ENCODE data around the gene KRCC1.

KRCC1 gene

DNA sequence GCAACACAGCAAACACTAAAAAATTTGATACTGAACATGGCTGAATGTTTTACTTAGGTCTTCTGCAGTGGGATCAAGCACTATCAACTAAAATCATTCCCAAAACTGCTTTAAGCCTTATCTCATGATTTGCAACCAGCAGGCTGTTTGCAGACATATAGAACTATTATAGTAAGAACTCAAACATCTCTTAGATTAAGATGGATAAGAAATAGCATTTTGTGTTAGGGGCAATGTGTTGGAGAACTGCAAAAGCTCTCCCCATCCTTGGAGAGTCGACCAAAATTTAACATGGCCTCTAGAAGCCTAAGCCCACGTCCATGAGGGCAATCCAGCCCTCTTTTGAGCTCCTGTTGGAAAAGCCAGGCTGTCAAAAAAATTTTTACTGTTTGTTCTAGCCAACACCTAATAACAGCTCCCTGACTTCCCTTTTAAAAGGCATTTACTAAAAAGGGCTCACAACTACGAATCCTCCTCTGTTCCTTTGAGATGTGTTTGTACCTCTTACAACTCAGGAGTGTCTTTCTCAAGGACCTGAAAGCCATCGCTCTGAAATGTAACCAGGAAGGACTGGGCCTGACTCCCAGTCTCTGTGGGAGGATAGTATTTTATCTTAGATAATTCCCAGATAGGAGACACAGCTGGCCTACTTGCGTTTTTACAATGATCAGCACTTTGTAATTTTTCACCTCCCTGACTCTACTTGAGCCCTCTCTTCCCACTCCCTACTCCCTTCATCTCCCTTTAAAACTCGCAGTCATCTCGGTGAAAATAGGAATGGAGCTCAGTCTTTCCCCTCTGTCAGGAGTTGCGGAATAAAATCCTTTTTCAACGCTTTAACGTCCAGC, 1.4 kb downstream of the KRCC1 start:
- TF ChIP-seq, protein P1, sequence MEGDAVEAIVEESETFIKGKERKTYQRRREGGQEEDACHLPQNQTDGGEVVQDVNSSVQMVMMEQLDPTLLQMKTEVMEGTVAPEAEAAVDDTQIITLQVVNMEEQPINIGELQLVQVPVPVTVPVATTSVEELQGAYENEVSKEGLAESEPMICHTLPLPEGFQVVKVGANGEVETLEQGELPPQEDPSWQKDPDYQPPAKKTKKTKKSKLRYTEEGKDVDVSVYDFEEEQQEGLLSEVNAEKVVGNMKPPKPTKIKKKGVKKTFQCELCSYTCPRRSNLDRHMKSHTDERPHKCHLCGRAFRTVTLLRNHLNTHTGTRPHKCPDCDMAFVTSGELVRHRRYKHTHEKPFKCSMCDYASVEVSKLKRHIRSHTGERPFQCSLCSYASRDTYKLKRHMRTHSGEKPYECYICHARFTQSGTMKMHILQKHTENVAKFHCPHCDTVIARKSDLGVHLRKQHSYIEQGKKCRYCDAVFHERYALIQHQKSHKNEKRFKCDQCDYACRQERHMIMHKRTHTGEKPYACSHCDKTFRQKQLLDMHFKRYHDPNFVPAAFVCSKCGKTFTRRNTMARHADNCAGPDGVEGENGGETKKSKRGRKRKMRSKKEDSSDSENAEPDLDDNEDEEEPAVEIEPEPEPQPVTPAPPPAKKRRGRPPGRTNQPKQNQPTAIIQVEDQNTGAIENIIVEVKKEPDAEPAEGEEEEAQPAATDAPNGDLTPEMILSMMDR (IDR thresholded peaks at IDR 0.05) = no peak

DNA sequence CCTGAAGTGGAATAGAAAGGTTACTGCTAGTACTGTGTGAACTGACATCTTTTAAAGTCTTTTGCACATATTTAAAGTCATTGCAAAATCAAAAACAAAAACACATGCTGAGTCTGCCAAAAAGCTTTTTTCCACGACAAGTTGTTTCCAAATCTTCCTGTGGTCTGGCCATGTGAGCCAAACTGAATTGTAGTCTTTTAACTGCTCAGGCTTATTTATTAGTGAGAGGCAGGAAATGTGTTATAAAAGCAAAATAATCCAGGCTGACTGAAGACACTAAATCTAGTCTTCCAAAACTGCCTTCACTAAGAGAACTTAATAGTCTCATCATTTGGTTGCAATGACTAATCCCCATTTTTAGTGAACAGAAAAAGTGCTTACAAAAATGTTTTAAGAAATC, 2.3 kb downstream of the KRCC1 start:
- TF ChIP-seq, protein P1 (IDR thresholded peaks at IDR 0.05) = no peak

DNA sequence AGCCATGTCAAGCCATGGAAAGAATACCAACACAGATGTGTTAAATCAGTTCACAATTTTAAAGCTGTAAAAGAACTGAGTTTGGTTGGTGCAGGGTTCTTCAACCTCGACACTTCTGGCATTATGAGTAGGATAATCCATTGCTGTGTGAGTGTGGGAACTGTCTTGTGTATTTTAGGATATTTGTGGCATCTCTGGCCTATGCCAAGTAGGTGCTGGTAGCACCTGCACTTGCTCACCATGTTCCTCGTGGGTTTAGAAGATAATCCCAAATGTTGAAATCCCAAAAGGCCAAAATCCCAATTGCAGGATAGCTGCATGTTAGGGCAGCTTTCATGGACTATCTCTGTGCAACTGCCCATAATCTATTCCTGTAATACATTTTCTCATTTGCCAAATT, 3.8 kb downstream of the KRCC1 start:
- TF ChIP-seq, protein P1 (IDR thresholded peaks at IDR 0.05) = no peak

DNA sequence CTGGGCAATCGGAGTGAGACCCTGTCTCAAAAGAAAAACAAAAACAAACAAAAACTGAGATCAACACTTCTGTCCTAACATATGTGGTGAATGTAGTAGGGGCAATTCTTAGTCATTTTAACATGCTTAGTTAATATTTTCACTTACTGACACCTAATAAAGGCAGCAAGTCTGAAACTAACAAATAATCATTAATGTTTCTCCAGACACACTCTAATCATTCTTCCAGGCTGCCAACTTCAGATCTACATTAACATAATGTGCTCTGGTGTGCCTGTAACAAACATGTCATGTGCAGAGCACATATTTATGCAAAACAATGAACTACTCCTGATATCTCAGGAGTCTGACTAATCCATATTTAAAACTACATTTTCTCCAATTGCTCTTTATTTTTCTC, 6.0 kb downstream of the KRCC1 start:
- TF ChIP-seq, protein P1 (IDR thresholded peaks at IDR 0.05) = no peak

DNA sequence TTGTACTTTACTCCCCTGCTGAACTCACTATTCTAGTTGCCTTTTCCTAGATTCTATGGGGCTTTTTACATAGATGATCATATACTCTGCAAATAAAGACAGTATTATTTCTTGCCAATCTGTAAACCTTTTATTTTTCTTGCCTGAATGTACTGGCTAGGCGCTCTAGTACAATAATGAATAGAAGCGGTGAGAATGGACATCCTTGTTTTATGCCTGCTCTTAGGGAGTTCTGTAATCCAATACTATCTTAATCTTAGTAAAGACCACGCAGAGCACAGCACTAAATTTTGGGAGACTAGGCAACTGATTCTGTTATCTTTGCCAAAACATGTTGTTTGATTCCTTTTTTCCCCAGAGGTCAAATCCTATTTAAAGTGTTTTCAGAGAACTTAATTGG, 7.0 kb downstream of the KRCC1 start:
- TF ChIP-seq, protein P1 (IDR thresholded peaks at IDR 0.05) = no peak

DNA sequence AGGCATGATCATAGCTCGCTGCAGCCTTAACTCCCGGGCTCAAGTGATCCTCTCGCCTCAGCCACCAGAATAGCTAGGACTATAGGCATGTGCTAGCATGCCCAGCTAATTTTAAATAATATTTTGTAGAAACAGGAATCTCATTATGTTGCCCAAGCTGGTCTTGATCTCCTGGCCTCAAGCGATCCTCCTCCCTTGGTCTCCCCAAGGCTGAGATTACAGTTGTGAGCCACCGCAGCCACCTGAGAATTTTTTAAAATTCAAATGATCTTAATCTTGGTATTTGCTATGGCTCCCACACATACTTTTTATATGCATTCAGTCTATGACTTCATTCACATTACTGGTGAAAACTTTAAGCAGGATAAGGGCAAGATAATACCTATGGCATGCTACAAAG, 13.1 kb downstream of the KRCC1 start:
- TF ChIP-seq, protein P1 (IDR thresholded peaks at IDR 0.05) = no peak

DNA sequence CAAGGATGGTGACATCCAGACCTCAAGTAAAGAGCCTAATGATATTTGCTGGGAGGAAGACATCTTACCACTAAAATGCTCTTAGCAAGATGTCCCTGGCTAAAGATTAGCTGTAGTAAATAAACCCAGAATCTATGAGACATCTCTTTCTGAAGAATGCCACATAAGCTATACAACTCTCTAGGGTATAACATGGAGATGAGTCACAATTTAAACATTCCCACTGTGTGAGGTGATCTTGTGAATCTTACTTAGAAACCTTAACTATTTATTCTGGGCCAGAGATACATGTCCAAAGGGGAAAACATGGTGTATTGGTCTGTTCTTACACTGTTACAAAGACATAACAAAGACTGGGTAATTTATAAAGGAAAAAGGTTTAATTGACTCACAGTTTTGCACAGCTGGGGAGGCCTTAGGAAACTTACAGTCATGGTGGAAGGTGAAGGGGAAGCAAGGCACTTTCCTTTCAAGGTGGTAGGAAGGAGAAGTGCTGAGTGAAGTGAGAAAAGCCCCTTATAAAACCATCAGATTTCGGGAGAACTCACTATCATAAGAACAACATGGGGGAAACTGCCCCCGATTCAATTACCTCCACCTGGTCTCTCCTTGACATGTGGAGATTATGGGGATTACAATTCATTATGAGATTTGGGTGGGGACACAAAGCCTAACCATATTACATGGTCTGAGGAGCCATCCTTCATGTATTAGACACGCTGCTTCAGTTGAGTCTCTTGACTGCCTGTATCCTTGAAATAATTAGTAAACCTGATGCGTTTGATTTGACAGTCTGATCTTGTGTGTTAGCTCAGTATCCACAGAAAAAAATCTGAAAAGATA, 17.1 kb downstream of the KRCC1 start:
- TF ChIP-seq, protein P1 (IDR thresholded peaks at IDR 0.05) = no peak
